HG02623 (cell line): ENCODE data around the gene ETFBKMT.
"Not testable (repeated sequence)": the region's sequence is repeated elsewhere in the genome, so short reads cannot be mapped to it uniquely, and the experiment has no call there.

Experiments
- ATAC-seq: cut with Tn5 transposase; IDR thresholded peaks from one replicate; pipeline ENCODE4 v1.9.1; 2021; ENCODE audit warnings: moderate library complexity; ENCODE audit not compliant: unreplicated experiment

ETFBKMT gene

GRCh38 chr12:31716998-31717397 lies 57.5 kb downstream of the ETFBKMT start:
- not testable (repeated sequence) for ATAC-seq

GRCh38 chr12:31718542-31719198 lies 59.2 kb downstream of the ETFBKMT start:
- ATAC-seq, result not testable (repeated sequence)

- no peak for ATAC-seq
Observed at GRCh38 chr12:31722580-31722979, 63.1 kb downstream of the ETFBKMT start.
